GM23338 (cell line): ENCODE results near the gene CREB3L2. TPM values are rescaled to one million over a fixed set of nuclear protein-coding genes. Genes with fewer than 3 reads are reported as not detected.
"Not testable (repeated sequence)": the region's sequence is repeated elsewhere in the genome, so short reads cannot be mapped to it uniquely, and the experiment has no call there.

Source experiments
- ATAC-seq: fragments of 200-7000 bp; cut with Tn5 transposase; 3 replicates; pipeline ENCODE4 v1.9.1; 2020
- DNase-seq: peaks from one replicate; pipeline ENCODE4 v3.0.0-alpha.2; 2015; ENCODE audit warnings: low spot score
- H2AFZ ChIP-seq: fragments of 200-600 bp; sonication (generic); 2 replicates; pipeline ENCODE4 v1.8.0; 2016; ENCODE audit warnings: antibody characterized with exemption, mild to moderate bottlenecking, moderate library complexity
- H3F3A ChIP-seq: fragments of 200-600 bp; sonication (generic); replicated peaks from 2 replicates; pipeline ENCODE4 v1.8.0; 2017; ENCODE audit warnings: antibody characterized with exemption, mixed run types, low read depth
- H3K27ac ChIP-seq: fragments of 200-600 bp; sonication (generic); 2 replicates; pipeline ENCODE4 v1.6.1; 2016; ENCODE audit warnings: low read depth
- H3K27me3 ChIP-seq: fragments of 200-600 bp; sonication (generic); 2 replicates; pipeline ENCODE4 v1.8.0; 2016; ENCODE audit warnings: mild to moderate bottlenecking, mixed run types, moderate library complexity; ENCODE audit not compliant: insufficient read depth
- H3K36me3 ChIP-seq: fragments of 200-600 bp; sonication (generic); 2 replicates; pipeline ENCODE4 v1.8.0; 2016; ENCODE audit warnings: mild to moderate bottlenecking; ENCODE audit not compliant: insufficient read depth
- H3K4me1 ChIP-seq: fragments of 200-600 bp; sonication (generic); 2 replicates; pipeline ENCODE4 v1.8.0; 2016; ENCODE audit warnings: mild to moderate bottlenecking, moderate library complexity; ENCODE audit not compliant: insufficient read depth
- H3K4me2 ChIP-seq: fragments of 200-600 bp; sonication (generic); 2 replicates; pipeline ENCODE4 v1.7.1; 2017; ENCODE audit warnings: mixed run types
- H3K4me3 ChIP-seq: fragments of 200-600 bp; sonication (generic); 2 replicates; pipeline ENCODE4 v1.6.1; 2016; ENCODE audit warnings: mixed run types
- H3K79me2 ChIP-seq: fragments of 200-600 bp; sonication (generic); replicated peaks from 2 replicates; pipeline ENCODE4 v1.8.0; 2017; ENCODE audit warnings: mild to moderate bottlenecking; ENCODE audit not compliant: insufficient read depth
- H3K9me2 ChIP-seq: fragments of 200-600 bp; sonication (generic); 2 replicates; pipeline ENCODE4 v1.8.0; 2017; ENCODE audit not compliant: insufficient read depth
- H4K20me1 ChIP-seq: fragments of 200-600 bp; sonication (generic); replicated peaks from 2 replicates; pipeline ENCODE4 v1.8.0; 2017; ENCODE audit warnings: mild to moderate bottlenecking; ENCODE audit not compliant: insufficient read depth
- H3K27ac Mint-ChIP-seq: 2 replicates; pipeline ENCODE4 v1.8.0; 2020; ENCODE audit warnings: inconsistent platforms, mild to moderate bottlenecking, moderate library complexity, mixed read lengths
- H3K27me3 Mint-ChIP-seq: 3 replicates; pipeline ENCODE4 v1.8.0; 2022; ENCODE audit warnings: low read depth, mild to moderate bottlenecking, moderate library complexity, mixed read lengths, inconsistent platforms; ENCODE audit not compliant: insufficient read depth, poor library complexity
- H3K36me3 Mint-ChIP-seq: 3 replicates; pipeline ENCODE4 v1.8.0; 2021; ENCODE audit warnings: low read depth, mild to moderate bottlenecking, inconsistent platforms, moderate library complexity, mixed read lengths
- H3K4me1 Mint-ChIP-seq: 3 replicates; pipeline ENCODE4 v1.8.0; 2020; ENCODE audit warnings: mild to moderate bottlenecking, inconsistent platforms, mixed read lengths
- H3K4me3 Mint-ChIP-seq: 3 replicates; pipeline ENCODE4 v1.8.0; 2021; ENCODE audit warnings: moderate library complexity, mild to moderate bottlenecking, inconsistent platforms, mixed read lengths
- H3K9me3 Mint-ChIP-seq: 3 replicates; pipeline ENCODE4 v1.8.0; 2020; ENCODE audit warnings: moderate library complexity, mild to moderate bottlenecking, inconsistent platforms, mixed read lengths
- EZH2 ChIP-seq: fragments of 200-600 bp; sonication (generic); IDR thresholded peaks from one replicate; pipeline ENCODE4 v1.8.0; 2017; ENCODE audit warnings: antibody characterized with exemption, mild to moderate bottlenecking, low read depth; ENCODE audit not compliant: unreplicated experiment
- JUNB ChIP-seq: IDR thresholded peaks from one replicate; pipeline ENCODE4 v1.6.1; 2016; ENCODE audit warnings: antibody characterized with exemption; ENCODE audit not compliant: unreplicated experiment
- POLR2AphosphoS5 ChIP-seq: IDR thresholded peaks from 2 replicates; pipeline ENCODE4 v1.6.1; 2016; ENCODE audit warnings: antibody characterized with exemption, low read depth
- STAT1 ChIP-seq: IDR thresholded peaks from one replicate; pipeline ENCODE4 v1.6.1; 2016; ENCODE audit warnings: antibody characterized with exemption; ENCODE audit not compliant: unreplicated experiment
- polyA plus RNA-seq: library from polyadenylated mRNA; unstranded; fragments of >200 nt; fragmentation: Nextera tagmentation; extraction: Ambion mirVana; gene quantifications from 2 replicates; pipeline ENCODE4 v1.2.1, GENCODE V29; 2016
- total RNA-seq: library from RNA; depleted of rRNA; stranded (reverse); fragments of >200 nt; shearing (Covaris generic); gene quantifications from 2 replicates; pipeline ENCODE4 v1.2.3, GENCODE V29; 2014
- TF ChIP-seq, protein P1 (sequence below): IDR thresholded peaks from one replicate; pipeline ENCODE4 v1.6.1; 2018; ENCODE audit warnings: antibody characterized with exemption; ENCODE audit not compliant: unreplicated experiment
- TF ChIP-seq, protein P2 (sequence below): fragments of 250-450 bp; sonication (Bioruptor Pico); IDR thresholded peaks from 2 replicates; pipeline ENCODE4 v1.5.0; 2020; ENCODE audit warnings: mild to moderate bottlenecking, moderate library complexity

CREB3L2 gene
- total and polyA plus RNA-seq, 2 experiments from 2014 or later, result 14.5 to 27.1 TPM

- TF ChIP-seq EZH2 (no peak), STAT1 (no peak)
- TF ChIP-seq, protein P1, sequence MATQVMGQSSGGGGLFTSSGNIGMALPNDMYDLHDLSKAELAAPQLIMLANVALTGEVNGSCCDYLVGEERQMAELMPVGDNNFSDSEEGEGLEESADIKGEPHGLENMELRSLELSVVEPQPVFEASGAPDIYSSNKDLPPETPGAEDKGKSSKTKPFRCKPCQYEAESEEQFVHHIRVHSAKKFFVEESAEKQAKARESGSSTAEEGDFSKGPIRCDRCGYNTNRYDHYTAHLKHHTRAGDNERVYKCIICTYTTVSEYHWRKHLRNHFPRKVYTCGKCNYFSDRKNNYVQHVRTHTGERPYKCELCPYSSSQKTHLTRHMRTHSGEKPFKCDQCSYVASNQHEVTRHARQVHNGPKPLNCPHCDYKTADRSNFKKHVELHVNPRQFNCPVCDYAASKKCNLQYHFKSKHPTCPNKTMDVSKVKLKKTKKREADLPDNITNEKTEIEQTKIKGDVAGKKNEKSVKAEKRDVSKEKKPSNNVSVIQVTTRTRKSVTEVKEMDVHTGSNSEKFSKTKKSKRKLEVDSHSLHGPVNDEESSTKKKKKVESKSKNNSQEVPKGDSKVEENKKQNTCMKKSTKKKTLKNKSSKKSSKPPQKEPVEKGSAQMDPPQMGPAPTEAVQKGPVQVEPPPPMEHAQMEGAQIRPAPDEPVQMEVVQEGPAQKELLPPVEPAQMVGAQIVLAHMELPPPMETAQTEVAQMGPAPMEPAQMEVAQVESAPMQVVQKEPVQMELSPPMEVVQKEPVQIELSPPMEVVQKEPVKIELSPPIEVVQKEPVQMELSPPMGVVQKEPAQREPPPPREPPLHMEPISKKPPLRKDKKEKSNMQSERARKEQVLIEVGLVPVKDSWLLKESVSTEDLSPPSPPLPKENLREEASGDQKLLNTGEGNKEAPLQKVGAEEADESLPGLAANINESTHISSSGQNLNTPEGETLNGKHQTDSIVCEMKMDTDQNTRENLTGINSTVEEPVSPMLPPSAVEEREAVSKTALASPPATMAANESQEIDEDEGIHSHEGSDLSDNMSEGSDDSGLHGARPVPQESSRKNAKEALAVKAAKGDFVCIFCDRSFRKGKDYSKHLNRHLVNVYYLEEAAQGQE, result no peak
Observed at GRCh38 chr7:137832382-137832781, 169.5 kb downstream of the CREB3L2 start (continued).

DNA sequence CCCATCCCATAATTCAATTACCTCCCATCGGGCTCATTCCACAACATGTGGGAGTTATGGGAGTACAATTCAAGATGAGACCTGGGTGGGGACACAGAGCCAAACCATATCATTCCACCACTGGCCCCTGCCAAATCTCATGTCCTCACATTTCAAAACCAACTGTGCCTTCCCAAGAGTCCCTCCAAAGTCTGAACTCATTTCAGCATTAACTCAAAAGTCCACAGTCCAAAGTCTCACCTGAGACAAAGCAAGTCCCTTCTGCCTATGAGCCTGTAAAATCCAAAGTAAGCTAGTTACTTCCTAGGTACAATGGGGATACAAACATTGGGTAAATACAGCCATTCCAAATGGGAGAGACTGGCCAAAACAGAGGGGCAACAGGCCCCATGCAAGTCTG is 170.3 kb downstream of the CREB3L2 start:
- ATAC-seq, H3K27me3 ChIP-seq, H3K4me3 Mint-ChIP-seq, H3K4me3 ChIP-seq, H3K27me3 Mint-ChIP-seq, H3F3A ChIP-seq, H3K27ac ChIP-seq, H4K20me1 ChIP-seq, H3K27ac Mint-ChIP-seq, H3K36me3 ChIP-seq, DNase-seq, H3K79me2 ChIP-seq, H3K4me1 ChIP-seq, H2AFZ ChIP-seq, H3K4me1 Mint-ChIP-seq, H3K4me2 ChIP-seq: not testable (repeated sequence)
- H3K36me3 Mint-ChIP-seq, result peaks cover 27% of the 10 kb centered on the region
- H3K9me2 ChIP-seq, result peaks cover 14% of the 10 kb centered on the region
- peaks cover 42% of the 10 kb centered on the region for H3K9me3 Mint-ChIP-seq

DNA sequence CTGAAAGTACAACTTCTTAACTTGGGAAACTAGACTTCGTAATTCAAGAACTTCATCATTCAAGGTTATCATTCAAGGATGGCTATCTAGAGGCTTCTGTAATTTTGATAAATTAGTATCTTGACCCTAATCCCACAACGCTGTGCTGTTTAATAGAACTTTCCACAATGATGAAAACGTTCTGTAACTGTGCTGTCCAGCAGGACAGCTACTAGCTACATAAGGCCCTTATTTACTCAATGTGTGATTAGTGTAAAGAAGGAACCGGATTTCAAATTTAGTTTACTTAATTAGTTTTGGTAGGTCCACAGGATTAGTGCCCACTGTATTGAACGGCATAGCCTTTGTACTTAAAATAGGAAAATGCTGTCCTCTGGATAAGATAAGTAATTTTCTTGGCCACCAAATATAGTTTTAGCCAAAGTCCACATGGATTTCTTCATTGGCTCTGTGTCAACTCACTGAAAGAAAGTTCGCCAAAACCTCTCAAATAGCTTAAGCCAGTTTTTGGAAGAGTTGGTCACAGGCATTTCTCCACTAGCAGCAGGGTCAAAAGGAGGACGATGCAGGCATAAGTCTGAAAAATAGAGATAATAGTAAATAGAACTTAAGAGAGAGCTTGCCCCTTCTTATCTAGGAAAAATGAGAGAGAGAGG is 172.4 kb downstream of the CREB3L2 start:
- Histone ChIP-seq H3K27me3 (no peaks in the 10 kb centered on the region), H2AFZ (no peak overlapping the region), H3K9me2 (peaks cover 14% of the 10 kb centered on the region), H3K4me3 (no peak overlapping the region), H3K79me2 (no peaks in the 10 kb centered on the region), H3K4me2 (no peak overlapping the region), H3K36me3 (peaks cover 6% of the 10 kb centered on the region; the same call in 1 of the 2 replicates), H3K4me1 (no peaks in the 10 kb centered on the region), H4K20me1 (no peaks in the 10 kb centered on the region), H3K27ac (no peak overlapping the region), H3F3A (no peaks in the 10 kb centered on the region)
- no peak overlapping the region for H3K27ac Mint-ChIP-seq
- H3K4me3 Mint-ChIP-seq, result no peak overlapping the region
- H3K36me3 Mint-ChIP-seq, result peaks cover 27% of the 10 kb centered on the region
- no peak for ATAC-seq
- no peaks in the 10 kb centered on the region for H3K27me3 Mint-ChIP-seq
- H3K4me1 Mint-ChIP-seq, result no peaks in the 10 kb centered on the region
- DNase-seq, result no peak
- H3K9me3 Mint-ChIP-seq, result peaks cover 39% of the 10 kb centered on the region
- TF ChIP-seq, protein P2, sequence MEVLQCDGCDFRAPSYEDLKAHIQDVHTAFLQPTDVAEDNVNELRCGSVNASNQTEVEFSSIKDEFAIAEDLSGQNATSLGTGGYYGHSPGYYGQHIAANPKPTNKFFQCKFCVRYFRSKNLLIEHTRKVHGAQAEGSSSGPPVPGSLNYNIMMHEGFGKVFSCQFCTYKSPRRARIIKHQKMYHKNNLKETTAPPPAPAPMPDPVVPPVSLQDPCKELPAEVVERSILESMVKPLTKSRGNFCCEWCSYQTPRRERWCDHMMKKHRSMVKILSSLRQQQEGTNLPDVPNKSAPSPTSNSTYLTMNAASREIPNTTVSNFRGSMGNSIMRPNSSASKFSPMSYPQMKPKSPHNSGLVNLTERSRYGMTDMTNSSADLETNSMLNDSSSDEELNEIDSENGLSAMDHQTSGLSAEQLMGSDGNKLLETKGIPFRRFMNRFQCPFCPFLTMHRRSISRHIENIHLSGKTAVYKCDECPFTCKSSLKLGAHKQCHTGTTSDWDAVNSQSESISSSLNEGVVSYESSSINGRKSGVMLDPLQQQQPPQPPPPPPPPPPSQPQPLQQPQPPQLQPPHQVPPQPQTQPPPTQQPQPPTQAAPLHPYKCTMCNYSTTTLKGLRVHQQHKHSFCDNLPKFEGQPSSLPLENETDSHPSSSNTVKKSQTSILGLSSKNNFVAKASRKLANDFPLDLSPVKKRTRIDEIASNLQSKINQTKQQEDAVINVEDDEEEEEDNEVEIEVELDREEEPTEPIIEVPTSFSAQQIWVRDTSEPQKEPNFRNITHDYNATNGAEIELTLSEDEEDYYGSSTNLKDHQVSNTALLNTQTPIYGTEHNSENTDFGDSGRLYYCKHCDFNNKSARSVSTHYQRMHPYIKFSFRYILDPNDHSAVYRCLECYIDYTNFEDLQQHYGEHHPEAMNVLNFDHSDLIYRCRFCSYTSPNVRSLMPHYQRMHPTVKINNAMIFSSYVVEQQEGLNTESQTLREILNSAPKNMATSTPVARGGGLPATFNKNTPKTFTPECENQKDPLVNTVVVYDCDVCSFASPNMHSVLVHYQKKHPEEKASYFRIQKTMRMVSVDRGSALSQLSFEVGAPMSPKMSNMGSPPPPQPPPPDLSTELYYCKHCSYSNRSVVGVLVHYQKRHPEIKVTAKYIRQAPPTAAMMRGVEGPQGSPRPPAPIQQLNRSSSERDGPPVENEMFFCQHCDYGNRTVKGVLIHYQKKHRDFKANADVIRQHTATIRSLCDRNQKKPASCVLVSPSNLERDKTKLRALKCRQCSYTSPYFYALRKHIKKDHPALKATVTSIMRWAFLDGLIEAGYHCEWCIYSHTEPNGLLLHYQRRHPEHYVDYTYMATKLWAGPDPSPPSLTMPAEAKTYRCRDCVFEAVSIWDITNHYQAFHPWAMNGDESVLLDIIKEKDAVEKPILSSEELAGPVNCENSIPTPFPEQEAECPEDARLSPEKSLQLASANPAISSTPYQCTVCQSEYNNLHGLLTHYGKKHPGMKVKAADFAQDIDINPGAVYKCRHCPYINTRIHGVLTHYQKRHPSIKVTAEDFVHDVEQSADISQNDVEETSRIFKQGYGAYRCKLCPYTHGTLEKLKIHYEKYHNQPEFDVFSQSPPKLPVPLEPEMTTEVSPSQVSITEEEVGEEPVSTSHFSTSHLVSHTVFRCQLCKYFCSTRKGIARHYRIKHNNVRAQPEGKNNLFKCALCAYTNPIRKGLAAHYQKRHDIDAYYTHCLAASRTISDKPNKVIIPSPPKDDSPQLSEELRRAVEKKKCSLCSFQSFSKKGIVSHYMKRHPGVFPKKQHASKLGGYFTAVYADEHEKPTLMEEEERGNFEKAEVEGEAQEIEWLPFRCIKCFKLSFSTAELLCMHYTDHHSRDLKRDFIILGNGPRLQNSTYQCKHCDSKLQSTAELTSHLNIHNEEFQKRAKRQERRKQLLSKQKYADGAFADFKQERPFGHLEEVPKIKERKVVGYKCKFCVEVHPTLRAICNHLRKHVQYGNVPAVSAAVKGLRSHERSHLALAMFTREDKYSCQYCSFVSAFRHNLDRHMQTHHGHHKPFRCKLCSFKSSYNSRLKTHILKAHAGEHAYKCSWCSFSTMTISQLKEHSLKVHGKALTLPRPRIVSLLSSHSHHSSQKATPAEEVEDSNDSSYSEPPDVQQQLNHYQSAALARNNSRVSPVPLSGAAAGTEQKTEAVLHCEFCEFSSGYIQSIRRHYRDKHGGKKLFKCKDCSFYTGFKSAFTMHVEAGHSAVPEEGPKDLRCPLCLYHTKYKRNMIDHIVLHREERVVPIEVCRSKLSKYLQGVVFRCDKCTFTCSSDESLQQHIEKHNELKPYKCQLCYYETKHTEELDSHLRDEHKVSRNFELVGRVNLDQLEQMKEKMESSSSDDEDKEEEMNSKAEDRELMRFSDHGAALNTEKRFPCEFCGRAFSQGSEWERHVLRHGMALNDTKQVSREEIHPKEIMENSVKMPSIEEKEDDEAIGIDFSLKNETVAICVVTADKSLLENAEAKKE, result no peak
- TF ChIP-seq POLR2AphosphoS5, result no peak
- no peak for TF ChIP-seq JUNB
- TF ChIP-seq, protein P1, result no peak
